OCI-LY7 (cell line): Measurements from ENCODE around the gene ZMIZ1. TPM values are rescaled to one million over a fixed set of nuclear protein-coding genes. Genes with fewer than 3 reads are reported as not detected.
A peak's percentile ranks its signal among the peaks of the same experiment; 100 is the strongest.

Experiments used
- BruUV-seq: library from RNA; stranded (reverse); fragments of 400-500 nt; replicated peaks from 2 replicates; lab custom pipeline; 2021; lab: Mats Ljungman, UMichigan
- CTCF ChIA-PET: fragments of 300-600 bp; sonication (Branson Sonifier 250); formaldehyde crosslinking; loops from one replicate; lab custom pipeline; 2022; ENCODE audit warnings: antibody characterized with exemption; ENCODE audit not compliant: unreplicated experiment; lab: Charles Lee
- POLR2A ChIA-PET: fragments of 300-600 bp; sonication (Branson Sonifier 250); formaldehyde crosslinking; loops from one replicate; lab custom pipeline; 2022; ENCODE audit warnings: antibody characterized with exemption; lab: Charles Lee
- DNase-seq: peaks from one replicate; pipeline ENCODE4 v3.0.0-alpha.2; 2015; ENCODE audit warnings: low spot score
- H2AFZ ChIP-seq: fragments of 200-600 bp; sonication (generic), shearing (Covaris generic); 2 replicates; pipeline ENCODE4 v1.6.1; 2014; ENCODE audit warnings: mild to moderate bottlenecking, antibody characterized with exemption, low read length, moderate library complexity
- H3K27ac ChIP-seq: fragments of 200-600 bp; sonication (generic); 2 replicates; pipeline ENCODE4 v1.5.1; 2014; ENCODE audit warnings: mixed run types, low read depth, mild to moderate bottlenecking, moderate library complexity, low read length, inconsistent platforms; ENCODE audit not compliant: poor library complexity, severe bottlenecking
- H3K36me3 ChIP-seq: fragments of 200-600 bp; sonication (generic); 2 replicates; pipeline ENCODE4 v1.6.1; 2014; ENCODE audit warnings: mild to moderate bottlenecking, antibody characterized with exemption, low read length, moderate library complexity, mixed read lengths; ENCODE audit not compliant: insufficient read depth
- H3K4me1 ChIP-seq: fragments of 200-600 bp; sonication (generic); 2 replicates; pipeline ENCODE4 v1.5.1; 2014; ENCODE audit warnings: mild to moderate bottlenecking, low read length; ENCODE audit not compliant: insufficient read depth, poor library complexity, severe bottlenecking
- H3K4me2 ChIP-seq: fragments of 200-600 bp; sonication (generic); 2 replicates; pipeline ENCODE4 v1.6.1; 2014; ENCODE audit warnings: mild to moderate bottlenecking, low read length
- H3K4me3 ChIP-seq: fragments of 200-600 bp; sonication (generic); 2 replicates; pipeline ENCODE4 v1.5.1; 2014; ENCODE audit warnings: mild to moderate bottlenecking, low read depth, low read length; ENCODE audit not compliant: poor library complexity, severe bottlenecking
- H3K79me2 ChIP-seq: fragments of 200-600 bp; sonication (generic); 2 replicates; pipeline ENCODE4 v1.6.1; 2016; ENCODE audit warnings: low read depth, mild to moderate bottlenecking, low read length, moderate library complexity, mixed read lengths; ENCODE audit not compliant: insufficient read depth
- H3K9me2 ChIP-seq: fragments of 200-600 bp; sonication (generic); 2 replicates; pipeline ENCODE4 v1.6.1; 2016; ENCODE audit warnings: mild to moderate bottlenecking, low read length, mixed read lengths; ENCODE audit not compliant: insufficient read depth
- H3K9me3 ChIP-seq: fragments of 200-600 bp; sonication (generic); 2 replicates; pipeline ENCODE4 v1.6.1; 2014; ENCODE audit warnings: mild to moderate bottlenecking, mixed run types, low read length, mixed read lengths
- H4K20me1 ChIP-seq: fragments of 200-600 bp; sonication (generic); 2 replicates; pipeline ENCODE4 v1.6.1; 2014; ENCODE audit warnings: mild to moderate bottlenecking, antibody characterized with exemption, low read length, moderate library complexity, mixed read lengths; ENCODE audit not compliant: insufficient read depth
- CTCF ChIP-seq: fragments of 200-600 bp; sonication (generic); conservative IDR thresholded peaks from 2 replicates; pipeline ENCODE4 v1.5.1; 2014; ENCODE audit warnings: mild to moderate bottlenecking, antibody characterized with exemption, low read length, moderate library complexity, mixed read lengths
- EZH2phosphoT487 ChIP-seq: fragments of 200-600 bp; sonication (generic); IDR thresholded peaks from 2 replicates; pipeline ENCODE4 v1.6.1; 2018; ENCODE audit warnings: low read depth, borderline replicate concordance, mild to moderate bottlenecking, mixed run types, antibody characterized with exemption, low read length, moderate library complexity, mixed read lengths
- intact Hi-C: fragments of 100-400 bp; cut with micrococcal nuclease; formaldehyde crosslinking; loops from one replicate; pipeline ENCODE4 v1.10.0; 2022; ENCODE audit not compliant: unreplicated experiment
- total RNA-seq, 2 experiments: library from RNA; depleted of rRNA in 1 of 2; stranded (reverse); fragments of >200 nt in 1 of 2; shearing (Covaris generic) in 1 of 2; gene quantifications; 2 replicates each; pipeline ENCODE4 v1.2.3, GENCODE V29; 2014 to 2022

The ZMIZ1 gene
- total RNA-seq, 2 experiments from 2014 or later, result 20.4 to 66.9 TPM

DNA sequence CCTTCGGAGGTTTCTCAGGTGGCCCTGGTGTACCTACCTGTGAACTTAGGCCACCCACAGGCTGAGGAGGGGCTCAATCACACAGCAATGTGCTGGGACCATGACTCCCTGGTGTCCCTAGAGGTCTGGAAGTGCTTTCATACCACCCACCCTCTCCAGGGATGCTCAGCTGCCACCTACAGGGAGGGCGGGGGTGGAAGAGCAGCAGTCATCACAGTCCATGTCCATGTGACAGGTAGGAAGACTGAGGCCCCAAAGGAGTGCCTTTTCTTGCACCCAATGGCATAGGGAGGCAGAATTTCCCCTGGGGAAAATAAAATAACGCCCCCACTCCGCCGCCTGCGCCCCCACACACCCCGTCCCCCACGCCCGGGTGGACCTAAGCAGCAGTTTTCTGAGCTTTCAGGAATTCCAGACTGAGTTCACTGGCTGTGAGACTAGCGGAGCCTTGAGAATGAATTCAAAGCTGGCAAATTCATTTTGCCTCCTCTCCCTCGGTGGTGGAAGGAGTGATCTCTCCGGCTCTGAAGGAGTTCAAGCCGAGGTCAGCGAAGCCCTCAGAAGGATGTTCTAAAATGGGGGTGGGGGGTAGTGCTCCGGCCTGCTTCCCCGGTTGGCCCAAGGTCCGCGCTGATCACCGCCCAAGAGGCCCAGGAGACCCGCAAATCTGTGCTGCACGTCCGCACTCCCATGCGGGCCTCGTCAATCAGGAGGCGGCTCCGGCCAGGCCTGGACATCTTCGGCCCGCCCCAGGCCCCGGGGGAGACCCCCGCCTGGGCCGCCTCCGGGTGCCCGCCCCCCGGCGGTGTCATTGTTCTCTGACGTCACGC is 2.1 kb upstream of the ZMIZ1 start:
- intact Hi-C loops, result loop anchor here (5.0 kb wide), 1 partner anchor 94 kb away; no protein-coding TSS in a partner anchor
- Histone ChIP-seq H3K4me3 (peak overlapping the region; percentile 89), H2AFZ (peak overlapping the region; percentile 64; the same call in 1 of the 2 replicates), H3K9me3 (no peaks in the 10 kb centered on the region), H3K27ac (no peak overlapping the region), H3K4me2 (peak overlapping the region; percentile 97), H3K79me2 (no peaks in the 10 kb centered on the region), H3K4me1 (peaks cover 27% of the 10 kb centered on the region), H3K36me3 (no peaks in the 10 kb centered on the region), H4K20me1 (no peaks in the 10 kb centered on the region), H3K9me2 (no peaks in the 10 kb centered on the region)
- no peak for DNase-seq
- ChIA-PET POLR2A (interaction anchor here (0.6 to 1.0 kb wide), 3 partner anchors 44 to 70 kb away, joined by 3 to 7 read pairs (median 5); no protein-coding TSS in a partner anchor), CTCF (interaction anchor here (1.1 to 1.2 kb wide), 2 partner anchors 30 to 129 kb away, joined by 3 to 4 read pairs; no protein-coding TSS in a partner anchor)
- no TSS peak for BruUV-seq
- TF ChIP-seq EZH2phosphoT487, result no peak
- peak; percentile 50 for TF ChIP-seq CTCF

DNA sequence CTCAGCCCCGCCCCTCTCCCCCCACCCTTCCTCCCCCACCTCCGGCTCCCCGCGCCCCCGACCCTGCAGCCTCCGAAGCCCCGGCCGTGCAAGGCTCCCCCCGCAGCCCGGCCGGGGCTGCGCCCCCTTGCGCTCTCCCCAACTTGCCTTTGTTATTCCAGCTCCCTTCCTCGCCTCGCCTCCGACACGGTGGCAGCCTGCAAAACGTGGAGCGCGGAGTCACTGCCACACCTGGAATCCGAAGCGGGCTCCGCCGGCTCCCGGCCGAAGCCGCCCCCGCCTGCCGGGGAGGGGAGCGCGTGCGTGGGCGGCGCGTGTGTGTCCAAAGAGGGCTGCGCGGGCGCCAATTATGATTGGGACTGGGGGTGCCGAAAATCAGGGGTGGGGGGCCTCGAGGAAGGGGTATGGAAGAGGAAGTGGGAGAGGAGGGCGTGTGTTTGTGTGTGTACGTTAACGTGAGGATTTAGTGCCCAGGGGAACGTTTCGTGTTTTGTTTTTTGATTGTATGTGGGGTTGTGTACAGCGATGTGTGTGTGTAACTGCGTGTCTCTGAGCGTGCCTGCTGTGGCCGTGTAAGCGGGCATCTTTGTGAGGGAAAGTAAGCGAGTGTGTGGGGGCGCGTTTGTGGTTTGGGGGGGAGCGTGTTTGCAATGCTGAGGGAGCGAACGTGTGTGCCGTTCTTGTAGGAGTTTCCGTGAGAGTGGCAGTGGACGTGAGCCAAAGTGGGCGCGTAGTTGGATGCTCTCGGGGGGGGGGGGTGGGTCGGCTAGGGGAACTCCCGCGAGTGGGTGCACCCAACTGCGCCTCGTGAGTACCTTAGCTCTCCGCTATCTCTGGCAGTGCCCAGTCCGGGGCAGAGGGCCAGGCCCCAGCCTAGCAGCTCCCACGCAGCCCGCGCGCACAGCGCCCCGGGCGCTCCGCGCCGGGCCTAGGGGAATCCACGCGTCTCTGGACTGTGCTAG is 1.2 kb upstream of the ZMIZ1 start:
- peak; percentile 87 for DNase-seq
- Histone ChIP-seq H3K9me2 (no peaks in the 10 kb centered on the region), H4K20me1 (no peaks in the 10 kb centered on the region), H3K4me3 (peak overlapping the region; percentile 89), H2AFZ (peak overlapping the region; percentile 85), H3K79me2 (no peaks in the 10 kb centered on the region), H3K4me2 (peak overlapping the region; percentile 97), H3K4me1 (peaks cover 27% of the 10 kb centered on the region), H3K27ac (peak overlapping the region; percentile 14), H3K36me3 (no peaks in the 10 kb centered on the region), H3K9me3 (no peaks in the 10 kb centered on the region)
- ChIA-PET CTCF (interaction anchor here (0.5 to 1.2 kb wide), 2 partner anchors 128 to 175 kb away, joined by 4 to 7 read pairs; no protein-coding TSS in a partner anchor), POLR2A (interaction anchor here (0.6 to 1.0 kb wide), 5 partner anchors 8 to 69 kb away, joined by 3 to 7 read pairs (median 3); no protein-coding TSS in a partner anchor)
- TF ChIP-seq CTCF (peak; percentile 34; the same call in 1 of the 2 replicates), EZH2phosphoT487 (no peak)
- no TSS peak for BruUV-seq
- intact Hi-C loops, result loop anchor here (1.0 to 5.0 kb wide), 4 partner anchors 44 to 128 kb away; no protein-coding TSS in a partner anchor
